RCC 7860 (cell line): ENCODE data around the gene SULT1A1.

Experiments
- DNase-seq: peaks from one replicate; pipeline ENCODE4 v3.0.0-alpha.2; 2015; ENCODE audit warnings: low spot score
- FAIRE-seq: peaks from 2 replicates; lab custom pipeline; 2012; peaks lifted over from hg19 to GRCh38; lab: Jason Lieb, UNC

SULT1A1 gene

DNA sequence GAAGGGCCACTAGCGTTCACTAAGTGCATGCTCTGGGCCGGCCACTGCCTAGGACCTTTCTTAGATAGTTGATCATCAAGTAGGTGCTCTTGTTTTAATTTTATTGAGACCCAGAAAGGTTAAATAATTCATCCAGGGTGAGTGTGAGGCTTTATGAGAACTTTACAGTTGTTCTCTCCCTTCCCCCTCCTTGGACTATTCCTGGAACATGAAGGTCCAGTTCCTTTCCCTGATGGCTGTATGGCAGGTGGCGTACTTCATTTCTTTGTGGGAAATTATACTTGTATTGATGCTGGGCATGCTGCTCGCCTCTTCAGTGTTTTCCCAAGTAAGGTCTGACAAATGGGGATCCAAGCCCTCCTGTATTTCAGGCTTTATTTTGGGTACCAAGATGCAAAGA is 47.6 kb downstream of the SULT1A1 start:
- DNase-seq (no peak), FAIRE-seq (no peak)

DNA sequence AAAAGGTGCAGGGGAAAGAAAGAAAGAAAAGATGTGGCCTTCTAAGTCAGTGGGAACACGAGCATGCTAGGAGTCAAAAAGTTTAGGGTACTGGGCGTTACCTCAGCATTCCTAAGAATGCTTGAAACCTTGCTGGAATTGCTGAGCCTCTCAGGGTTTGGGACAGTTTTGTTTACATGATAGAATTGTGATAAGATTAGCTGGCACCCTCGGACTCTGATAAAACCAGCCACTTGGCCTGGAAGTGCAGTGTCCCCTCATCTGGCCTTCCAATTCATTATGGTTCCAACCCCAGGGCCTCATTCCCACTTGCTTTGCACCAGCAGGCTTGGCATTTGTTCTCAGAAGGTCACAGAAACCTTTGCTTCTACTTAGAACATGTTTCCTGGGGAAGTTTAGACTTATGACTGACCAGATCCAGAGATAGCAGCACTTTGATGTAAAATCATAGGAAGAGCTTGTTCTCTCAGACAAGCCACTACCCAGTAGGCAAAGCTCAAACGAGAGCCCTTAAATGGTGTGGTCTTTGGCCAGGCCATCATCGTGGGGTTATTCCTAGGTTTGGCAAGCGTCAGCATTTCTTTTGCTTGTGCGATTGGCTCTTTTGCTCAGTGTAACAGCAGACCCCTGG is 48.2 kb downstream of the SULT1A1 start:
- DNase-seq (no peak), FAIRE-seq (no peak)

DNA sequence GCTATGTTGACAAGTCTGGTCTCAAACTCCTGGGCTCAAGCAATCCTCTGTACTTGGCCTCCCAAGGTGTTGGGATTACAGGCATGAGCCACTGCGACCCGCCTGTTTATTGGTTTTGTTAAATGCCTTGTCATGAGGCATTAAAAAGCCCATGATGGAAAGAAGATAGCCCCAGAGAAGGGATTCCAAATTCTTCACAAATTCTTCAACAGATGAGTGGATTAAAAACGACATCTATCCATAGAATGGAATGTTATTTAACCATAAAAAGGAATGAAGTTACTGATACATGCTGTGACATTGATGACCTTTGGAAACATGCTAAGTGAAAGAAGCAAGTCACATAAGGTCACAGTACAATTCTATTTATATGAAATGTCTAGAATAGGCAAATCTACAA is 51.4 kb downstream of the SULT1A1 start:
- no peak for DNase-seq
- no peak for FAIRE-seq

DNA sequence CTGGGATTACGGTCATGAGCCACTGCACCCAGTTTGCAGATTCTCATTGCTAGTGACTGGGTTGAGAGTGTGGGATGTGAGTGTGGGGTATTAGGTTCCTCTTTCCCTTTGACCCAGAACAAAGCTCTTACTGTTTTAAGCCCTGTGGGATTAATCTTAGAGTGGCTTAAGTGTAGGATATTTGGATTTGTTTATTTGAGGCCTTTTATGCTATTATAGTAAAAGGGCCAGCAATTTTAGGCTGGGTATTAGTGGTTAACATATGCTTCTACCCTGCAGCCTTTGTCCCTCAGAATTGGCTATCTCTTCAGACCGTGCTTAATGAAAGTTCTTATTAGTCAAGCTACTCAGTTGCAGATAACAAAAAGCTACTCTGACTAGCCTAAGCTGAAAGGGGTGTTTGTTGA is 52.9 kb downstream of the SULT1A1 start:
- DNase-seq, result no peak
- FAIRE-seq, result no peak

DNA sequence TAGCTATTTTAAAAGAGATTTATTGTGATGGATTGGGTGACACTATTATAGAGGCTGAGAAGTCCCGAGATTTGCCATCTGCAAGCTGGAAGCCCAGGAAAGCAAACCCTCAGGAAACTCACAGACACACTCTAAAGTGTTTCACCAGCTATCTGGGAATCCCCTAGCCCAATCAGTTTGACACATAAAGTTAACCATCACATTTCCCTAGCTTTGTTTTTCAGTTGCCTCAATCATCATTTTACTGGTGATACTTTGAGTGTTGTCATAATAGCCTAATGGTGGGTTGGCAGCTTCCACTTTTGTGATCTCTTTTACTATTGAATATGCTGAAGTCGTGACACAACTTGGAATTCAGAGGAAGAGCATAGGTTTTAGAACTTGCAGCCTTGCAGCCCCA is 54.3 kb downstream of the SULT1A1 start:
- FAIRE-seq, result no peak

More for the DNA sequence above, 54.3 kb downstream of the SULT1A1 start:
- DNase-seq, result no peak
